Keratinocyte (primary cell): ENCODE results near the gene SETBP1. TPM values are rescaled to one million over a fixed set of nuclear protein-coding genes. Genes with fewer than 3 reads are reported as not detected.

Experiments
- DNase-seq: peaks from one replicate; pipeline ENCODE4 v3.0.0-alpha.2; 2011; ENCODE audit warnings: low read depth, missing footprints, low spot score
- FAIRE-seq: peaks from 2 replicates; lab custom pipeline; 2011; peaks lifted over from hg19 to GRCh38; lab: Jason Lieb, UNC
- H2AFZ ChIP-seq: 2 replicates; pipeline ENCODE4 v1.6.0; 2012; ENCODE audit warnings: low read length, control low read depth, inconsistent platforms; ENCODE audit not compliant: control insufficient read depth
- H3K27ac ChIP-seq: 2 replicates; pipeline ENCODE4 v1.5.1; 2011; ENCODE audit warnings: low read length; ENCODE audit not compliant: control insufficient read depth, insufficient read depth
- H3K27me3 ChIP-seq: 3 replicates; pipeline ENCODE4 v1.6.0; 2011; ENCODE audit warnings: low read length; ENCODE audit not compliant: control insufficient read depth, insufficient read depth; ENCODE audit errors: extremely low read depth
- H3K36me3 ChIP-seq, 2 experiments: 2 replicates in 1 of 2; 3 replicates in 1 of 2; pipeline ENCODE4 v1.5.1; 2011; ENCODE audit warnings: low read length in 2 of 2, mild to moderate bottlenecking in 1 of 2; ENCODE audit not compliant: control insufficient read depth in 2 of 2, insufficient read depth in 2 of 2; ENCODE audit errors: extremely low read depth in 1 of 2
- H3K4me1 ChIP-seq: 3 replicates; pipeline ENCODE4 v1.5.1; 2011; ENCODE audit warnings: low read length; ENCODE audit not compliant: control insufficient read depth, insufficient read depth; ENCODE audit errors: extremely low read depth
- H3K4me2 ChIP-seq: 3 replicates; pipeline ENCODE4 v1.6.0; 2011; ENCODE audit warnings: low read depth, low read length; ENCODE audit not compliant: control insufficient read depth, insufficient read depth; ENCODE audit errors: extremely low read depth
- H3K4me3 ChIP-seq, 3 experiments: fragments of 200-600 bp in 1 of 3; sonication (generic) in 1 of 3; 2 replicates in 2 of 3; 3 replicates in 1 of 3; pipeline ENCODE4 v1.5.1; 2011 to 2016; ENCODE audit warnings: low read length in 3 of 3, mild to moderate bottlenecking in 3 of 3, control low read depth in 2 of 3, inconsistent platforms in 1 of 3, low read depth in 1 of 3, mixed read lengths in 1 of 3, mixed run types in 1 of 3, moderate library complexity in 1 of 3; ENCODE audit not compliant: control insufficient read depth in 2 of 3, insufficient read depth in 2 of 3; ENCODE audit errors: extremely low read depth in 1 of 3
- H3K79me2 ChIP-seq: 2 replicates; pipeline ENCODE4 v1.6.0; 2012; ENCODE audit warnings: low read length; ENCODE audit not compliant: control insufficient read depth, insufficient read depth
- H3K9ac ChIP-seq: 3 replicates; pipeline ENCODE4 v1.6.0; 2011; ENCODE audit warnings: low read length; ENCODE audit not compliant: control insufficient read depth, insufficient read depth; ENCODE audit errors: extremely low read depth
- H3K9me1 ChIP-seq: 3 replicates; pipeline ENCODE4 v1.6.0; 2011; ENCODE audit warnings: low read length; ENCODE audit not compliant: control insufficient read depth, insufficient read depth; ENCODE audit errors: extremely low read depth
- H3K9me3 ChIP-seq: 2 replicates; pipeline ENCODE4 v1.5.1; 2012; ENCODE audit warnings: low read depth, low read length; ENCODE audit not compliant: control insufficient read depth
- H4K20me1 ChIP-seq: 3 replicates; pipeline ENCODE4 v1.6.0; 2011; ENCODE audit warnings: low read length; ENCODE audit not compliant: control insufficient read depth, insufficient read depth; ENCODE audit errors: extremely low read depth
- EZH2 ChIP-seq: IDR thresholded peaks from one replicate; pipeline ENCODE4 v1.6.1; 2012; ENCODE audit warnings: inconsistent platforms, mild to moderate bottlenecking, low read length, moderate library complexity
- dilution Hi-C: fragments of 300-500 bp; cut with MboI; formaldehyde crosslinking; loops from one replicate; pipeline ENCODE4 v1.7.0; 2020; ENCODE audit warnings: low sequenced_read_pairs; ENCODE audit not compliant: extremely low pct_ligation_motif_present
- polyA plus RNA-seq, 5 experiments: library from polyadenylated mRNA; depleted of rRNA in 3 of 5; stranded (reverse) in 3 of 5; stranded (forward) in 1 of 5; unstranded in 1 of 5; fragments of >200 nt; gene quantifications; 1 replicate in 1 of 5; 2 replicates in 3 of 5; 3 replicates in 1 of 5; pipeline versions ENCODE4 v1.2.1 to v1.2.3, GENCODE V29; 2011 to 2012; ENCODE audit warnings: missing spikeins in 2 of 5, low read depth in 1 of 5, low replicate concordance in 1 of 5
- TF ChIP-seq, protein P1 (sequence below), 3 experiments: IDR thresholded peaks in 1 of 3; conservative IDR thresholded peaks in 1 of 3; optimal IDR thresholded peaks in 1 of 3; 2 replicates in 2 of 3; 3 replicates in 1 of 3; pipeline versions ENCODE3 to v1.5.1; 2011; ENCODE audit warnings: low read length in 3 of 3, mild to moderate bottlenecking in 3 of 3, moderate library complexity in 2 of 3, control low read depth in 1 of 3, inconsistent platforms in 1 of 3; ENCODE audit not compliant: insufficient read depth in 2 of 3; ENCODE audit errors: extremely low read depth in 1 of 3

SETBP1 gene
- polyA plus RNA-seq, 1 donor (not counting 4 experiments of a cell fraction or from before 2014, with no cell fraction given), result 3.3 TPM

DNA sequence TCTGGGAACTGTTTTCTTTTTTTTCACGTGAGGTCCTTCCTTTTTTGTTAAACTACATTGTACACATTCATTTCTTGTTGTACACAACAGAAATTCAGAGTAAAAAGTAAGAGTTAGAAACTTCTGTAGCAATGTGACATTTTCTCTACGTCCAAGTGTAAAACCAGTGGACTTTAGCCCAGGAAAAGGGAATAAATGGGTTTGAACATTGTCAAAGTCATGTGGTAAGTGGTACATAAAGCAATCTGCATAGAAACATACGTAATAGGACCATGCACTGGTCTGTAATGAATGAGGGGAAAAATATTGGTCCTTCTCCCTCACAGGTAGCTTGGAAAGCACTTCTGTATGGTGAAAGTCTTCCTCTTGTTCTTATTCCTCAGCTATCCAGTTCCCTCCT lies 421.4 kb downstream of the SETBP1 start:
- DNase-seq, result no peak
- no peak overlapping the region for H3K9ac ChIP-seq
- H3K4me1 ChIP-seq, result no peaks in the 10 kb centered on the region
- TF ChIP-seq EZH2, result no peak
- TF ChIP-seq, protein P1, sequence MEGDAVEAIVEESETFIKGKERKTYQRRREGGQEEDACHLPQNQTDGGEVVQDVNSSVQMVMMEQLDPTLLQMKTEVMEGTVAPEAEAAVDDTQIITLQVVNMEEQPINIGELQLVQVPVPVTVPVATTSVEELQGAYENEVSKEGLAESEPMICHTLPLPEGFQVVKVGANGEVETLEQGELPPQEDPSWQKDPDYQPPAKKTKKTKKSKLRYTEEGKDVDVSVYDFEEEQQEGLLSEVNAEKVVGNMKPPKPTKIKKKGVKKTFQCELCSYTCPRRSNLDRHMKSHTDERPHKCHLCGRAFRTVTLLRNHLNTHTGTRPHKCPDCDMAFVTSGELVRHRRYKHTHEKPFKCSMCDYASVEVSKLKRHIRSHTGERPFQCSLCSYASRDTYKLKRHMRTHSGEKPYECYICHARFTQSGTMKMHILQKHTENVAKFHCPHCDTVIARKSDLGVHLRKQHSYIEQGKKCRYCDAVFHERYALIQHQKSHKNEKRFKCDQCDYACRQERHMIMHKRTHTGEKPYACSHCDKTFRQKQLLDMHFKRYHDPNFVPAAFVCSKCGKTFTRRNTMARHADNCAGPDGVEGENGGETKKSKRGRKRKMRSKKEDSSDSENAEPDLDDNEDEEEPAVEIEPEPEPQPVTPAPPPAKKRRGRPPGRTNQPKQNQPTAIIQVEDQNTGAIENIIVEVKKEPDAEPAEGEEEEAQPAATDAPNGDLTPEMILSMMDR (optimal IDR thresholded peaks at IDR 0.05 in 1 of 3, IDR thresholded peaks at IDR 0.05 in 1 of 3, conservative IDR thresholded peaks at IDR 0.05 in 1 of 3; ENCODE audit: extremely low read depth in 1 of 3, insufficient read depth in 2 of 3, low read length in 3 of 3), result no peak
- no peak overlapping the region for H3K4me2 ChIP-seq
- H3K4me3 ChIP-seq, result no peak overlapping the region
- no peak overlapping the region for H2AFZ ChIP-seq
- dilution Hi-C loops, result no loop called here
- no peaks in the 10 kb centered on the region for H3K27me3 ChIP-seq
- no peaks in the 10 kb centered on the region for H3K79me2 ChIP-seq
- no peaks in the 10 kb centered on the region for H3K9me1 ChIP-seq
- H3K27ac ChIP-seq, result no peak overlapping the region
- no peaks in the 10 kb centered on the region for H4K20me1 ChIP-seq
- H3K36me3 ChIP-seq, result no peaks in the 10 kb centered on the region
- no peak for FAIRE-seq
- no peaks in the 10 kb centered on the region for H3K9me3 ChIP-seq

DNA sequence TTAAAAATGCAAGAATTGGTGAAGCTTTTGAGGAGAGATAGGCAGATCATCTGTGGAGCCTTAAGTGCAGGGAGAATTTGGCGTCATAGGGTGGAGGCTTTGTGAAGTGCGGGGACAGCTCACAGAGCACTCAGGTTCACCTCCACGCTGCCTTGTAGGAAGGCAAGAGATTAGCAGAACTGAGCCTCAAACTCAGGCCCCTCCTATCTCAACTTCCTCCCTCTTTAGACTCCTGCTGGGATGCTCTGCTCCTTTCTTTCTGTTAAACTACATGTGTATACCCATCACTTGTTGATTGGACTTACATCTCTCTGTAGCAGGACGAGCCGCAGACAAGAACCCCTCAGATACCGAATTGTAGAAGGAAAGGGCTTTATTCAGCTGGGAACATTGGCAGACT lies 422.2 kb downstream of the SETBP1 start:
- no peak overlapping the region for H3K9ac ChIP-seq
- TF ChIP-seq EZH2, result no peak
- TF ChIP-seq, protein P1 (optimal IDR thresholded peaks at IDR 0.05 in 1 of 3, IDR thresholded peaks at IDR 0.05 in 1 of 3, conservative IDR thresholded peaks at IDR 0.05 in 1 of 3; ENCODE audit: extremely low read depth in 1 of 3, insufficient read depth in 2 of 3, low read length in 3 of 3), result no peak
- no peaks in the 10 kb centered on the region for H3K36me3 ChIP-seq
- H4K20me1 ChIP-seq, result no peaks in the 10 kb centered on the region
- DNase-seq (no peak), FAIRE-seq (no peak)
- no peaks in the 10 kb centered on the region for H3K79me2 ChIP-seq
- H3K9me1 ChIP-seq, result no peaks in the 10 kb centered on the region
- no peak overlapping the region for H3K27ac ChIP-seq
- H3K27me3 ChIP-seq, result no peaks in the 10 kb centered on the region
- H3K4me2 ChIP-seq, result no peak overlapping the region
- no peak overlapping the region for H2AFZ ChIP-seq
- no peaks in the 10 kb centered on the region for H3K4me1 ChIP-seq
- dilution Hi-C loops, result no loop called here
- no peak overlapping the region for H3K4me3 ChIP-seq
- H3K9me3 ChIP-seq, result no peaks in the 10 kb centered on the region
